Right ventricle myocardium inferior (tissue), 1 donor: ENCODE measurements around the gene TFDP2. TPM values are rescaled to one million over a fixed set of nuclear protein-coding genes. Genes with fewer than 3 reads are reported as not detected.
A peak's percentile ranks its signal among the peaks of the same experiment; 100 is the strongest.
"Not testable (repeated sequence)": the region's sequence is repeated elsewhere in the genome, so short reads cannot be mapped to it uniquely, and the experiment has no call there.

ENCODE experiments used
- ATAC-seq: fragments of 200-7000 bp; cut with Tn5 transposase; one replicate; pipeline ENCODE4 v1.9.1; 2020; ENCODE audit warnings: mild to moderate bottlenecking, moderate library complexity
- DNase-seq: peaks from one replicate; pipeline ENCODE4 v3.0.0; 2021; ENCODE audit errors: missing footprints
- intact Hi-C: fragments of 100-400 bp; cut with DNase I; formaldehyde crosslinking; loops from one replicate; pipeline ENCODE4 v1.11.0; 2022
- total RNA-seq: library from RNA; stranded (reverse); fragmentation: NEBNext Ultra II Directional; extraction: Animal tissue kit (Norgen Biotek cat#: 25700); gene quantifications from one replicate; pipeline ENCODE4 v1.2.1, GENCODE V29; 2021
- donor health status: DM: no; HTN: yes; CAD: no; lungs with severe emphysema.

The TFDP2 gene
- total RNA-seq, 1 donor from 2014 or later, result 56.1 TPM

- ATAC-seq (no peak), DNase-seq (no peak)
- intact Hi-C loops, result no loop called here
Measured at GRCh38 chr3:141998669-141999290, 150.6 kb downstream of the TFDP2 start.

- intact Hi-C loops, result no loop called here
- no peak for DNase-seq
- no peak for ATAC-seq
Measured at GRCh38 chr3:141996437-141996836, 152.9 kb downstream of the TFDP2 start.

- peak; percentile 48 for ATAC-seq
- intact Hi-C loops, result no loop called here
- DNase-seq, result no peak
Measured at GRCh38 chr3:141994856-141995255, 154.5 kb downstream of the TFDP2 start.

GRCh38 chr3:141992512-141992911 lies 156.8 kb downstream of the TFDP2 start:
- intact Hi-C loops, result no loop called here
- ATAC-seq, result no peak
- no peak for DNase-seq

- intact Hi-C loops, result no loop called here
- no peak for ATAC-seq
- no peak for DNase-seq
Measured at GRCh38 chr3:141986548-141987107, 162.7 kb downstream of the TFDP2 start.

GRCh38 chr3:141981084-141981483 lies 168.3 kb downstream of the TFDP2 start:
- intact Hi-C loops, result no loop called here
- DNase-seq, result no peak
- no peak for ATAC-seq

- DNase-seq (no peak), ATAC-seq (no peak)
- intact Hi-C loops, result no loop called here
Measured at GRCh38 chr3:141979050-141979671, 170.2 kb downstream of the TFDP2 start.

- DNase-seq, intact Hi-C loops, ATAC-seq: not testable (repeated sequence)
Measured at GRCh38 chr3:141974777-141975176, 174.6 kb downstream of the TFDP2 start.

GRCh38 chr3:141972399-141972798 lies 176.9 kb downstream of the TFDP2 start:
- DNase-seq, result no peak
- ATAC-seq, result no peak
- intact Hi-C loops, result no loop called here

- DNase-seq (no peak), ATAC-seq (no peak)
- intact Hi-C loops, result no loop called here
Measured at GRCh38 chr3:141971571-141971970, 177.8 kb downstream of the TFDP2 start.

GRCh38 chr3:141969711-141970110 lies 179.6 kb downstream of the TFDP2 start:
- ATAC-seq, result no peak
- no peak for DNase-seq
- intact Hi-C loops, result loop anchor here (10.0 kb wide), 1 partner anchor 255 kb away; the partner anchor contains the start of gene GK5

GRCh38 chr3:141965471-141965870 lies 183.9 kb downstream of the TFDP2 start:
- no peak for ATAC-seq
- intact Hi-C loops, result loop anchor here (10.0 kb wide), 1 partner anchor 259 kb away; the partner anchor contains the start of gene GK5
- DNase-seq, result no peak

GRCh38 chr3:141963301-141963700 lies 186.0 kb downstream of the TFDP2 start:
- ATAC-seq, result no peak
- intact Hi-C loops, result loop anchor here (10.0 kb wide), 1 partner anchor 262 kb away; the partner anchor contains the start of gene GK5
- DNase-seq, result no peak

- intact Hi-C loops, result loop anchor here (10.0 kb wide), 1 partner anchor 264 kb away; the partner anchor contains the start of gene GK5
- DNase-seq (no peak), ATAC-seq (no peak)
Measured at GRCh38 chr3:141960731-141961130, 188.6 kb downstream of the TFDP2 start.

GRCh38 chr3:141959589-141960554 lies 189.5 kb downstream of the TFDP2 start:
- ATAC-seq (peak; percentile 73), DNase-seq (no peak)
- intact Hi-C loops, result loop anchor here (10.0 kb wide), 1 partner anchor 265 kb away; the partner anchor contains the start of gene GK5

GRCh38 chr3:141955175-141955574 lies 194.2 kb downstream of the TFDP2 start:
- intact Hi-C loops, result no loop called here
- ATAC-seq (no peak), DNase-seq (no peak)

GRCh38 chr3:141952611-141953010 lies 196.7 kb downstream of the TFDP2 start:
- intact Hi-C loops, result no loop called here
- ATAC-seq (no peak), DNase-seq (no peak)

GRCh38 chr3:141950572-141951493 lies 198.5 kb downstream of the TFDP2 start:
- intact Hi-C loops, result no loop called here
- ATAC-seq, result no peak

More at GRCh38 chr3:141950572-141951493, 198.5 kb downstream of the TFDP2 start:
- no peak for DNase-seq
